H9 (cell line): ENCODE results near the gene KIAA1614. TPM values are rescaled to one million over a fixed set of nuclear protein-coding genes. Genes with fewer than 3 reads are reported as not detected.

Experiments
- DNase-seq: peaks from one replicate; pipeline ENCODE4 v3.0.0-alpha.2; 2017
- H2AFZ ChIP-seq: one replicate; pipeline ENCODE4 v1.6.1; 2013; ENCODE audit warnings: mild to moderate bottlenecking, low read length, control low read depth, moderate library complexity
- H2AK5ac ChIP-seq: 2 replicates; pipeline ENCODE4 v1.6.1; 2013; ENCODE audit warnings: low read length, control low read depth, mixed read lengths; ENCODE audit not compliant: insufficient read length
- H2BK120ac ChIP-seq: one replicate; pipeline ENCODE4 v1.6.1; 2013; ENCODE audit warnings: low read depth, mild to moderate bottlenecking, low read length, control low read depth, inconsistent platforms; ENCODE audit not compliant: poor library complexity, severe bottlenecking
- H2BK12ac ChIP-seq: 2 replicates; pipeline ENCODE4 v1.6.1; 2013; ENCODE audit warnings: low read length, control low read depth, mixed read lengths, low read depth; ENCODE audit not compliant: insufficient read length
- H2BK15ac ChIP-seq: 2 replicates; pipeline ENCODE4 v1.6.1; 2013; ENCODE audit warnings: low read depth, low read length, control low read depth
- H2BK20ac ChIP-seq: one replicate; pipeline ENCODE4 v1.6.1; 2013; ENCODE audit warnings: low read depth, mild to moderate bottlenecking, low read length, control low read depth, inconsistent platforms; ENCODE audit not compliant: poor library complexity, severe bottlenecking
- H2BK5ac ChIP-seq: 2 replicates; pipeline ENCODE4 v1.6.1; 2013; ENCODE audit warnings: low read length, control low read depth, mixed read lengths; ENCODE audit not compliant: insufficient read length
- H3K14ac ChIP-seq: 2 replicates; pipeline ENCODE4 v1.6.1; 2013; ENCODE audit warnings: low read length, control low read depth; ENCODE audit not compliant: insufficient read depth
- H3K18ac ChIP-seq: 2 replicates; pipeline ENCODE4 v1.6.1; 2013; ENCODE audit warnings: low read depth, mild to moderate bottlenecking, mixed read lengths, low read length, control low read depth; ENCODE audit not compliant: insufficient read length
- H3K23ac ChIP-seq: 2 replicates; pipeline ENCODE4 v1.6.1; 2013; ENCODE audit warnings: low read length, control low read depth, mixed read lengths, low read depth; ENCODE audit not compliant: insufficient read length
- H3K23me2 ChIP-seq: 2 replicates; pipeline ENCODE4 v1.6.1; 2013; ENCODE audit warnings: low read depth, mild to moderate bottlenecking, mixed read lengths, low read length, control low read depth; ENCODE audit not compliant: insufficient read length, poor library complexity, severe bottlenecking
- H3K27ac ChIP-seq: 2 replicates; pipeline ENCODE4 v1.5.1; 2013; ENCODE audit warnings: low read length, control low read depth, mixed read lengths, low read depth; ENCODE audit not compliant: insufficient read length
- H3K27me3 ChIP-seq: 2 replicates; pipeline ENCODE4 v1.6.1; 2013; ENCODE audit warnings: low read length, control low read depth, inconsistent platforms; ENCODE audit not compliant: insufficient read depth
- H3K4ac ChIP-seq: 2 replicates; pipeline ENCODE4 v1.6.1; 2013; ENCODE audit warnings: low read depth, mild to moderate bottlenecking, control low read depth, inconsistent platforms, low read length, moderate library complexity
- H3K4me1 ChIP-seq: 2 replicates; pipeline ENCODE4 v1.6.1; 2013; ENCODE audit warnings: low read length, control low read depth, inconsistent platforms; ENCODE audit not compliant: insufficient read depth
- H3K4me2 ChIP-seq: 2 replicates; pipeline ENCODE4 v1.6.1; 2013; ENCODE audit warnings: low read length, control low read depth, mixed read lengths; ENCODE audit not compliant: insufficient read length, insufficient read depth
- H3K56ac ChIP-seq: 2 replicates; pipeline ENCODE4 v1.6.1; 2013; ENCODE audit warnings: low read depth, mild to moderate bottlenecking, mixed read lengths, low read length, control low read depth; ENCODE audit not compliant: insufficient read length
- H3K79me1 ChIP-seq: 2 replicates; pipeline ENCODE4 v1.6.1; 2013; ENCODE audit warnings: low read depth, mild to moderate bottlenecking, moderate library complexity, low read length, control low read depth, inconsistent platforms; ENCODE audit not compliant: insufficient read depth, poor library complexity, severe bottlenecking
- H3K79me2 ChIP-seq: 2 replicates; pipeline ENCODE4 v1.6.1; 2013; ENCODE audit warnings: low read length, control low read depth, inconsistent platforms; ENCODE audit not compliant: insufficient read depth
- H3K9ac ChIP-seq: 2 replicates; pipeline ENCODE4 v1.6.1; 2013; ENCODE audit warnings: low read length, control low read depth, mixed read lengths; ENCODE audit not compliant: insufficient read length; ENCODE audit errors: extremely low read depth
- H3K9me3 ChIP-seq: one replicate; pipeline ENCODE4 v1.6.1; 2013; ENCODE audit warnings: low read depth, low read length, inconsistent platforms; ENCODE audit not compliant: control insufficient read depth
- H3T11ph ChIP-seq: one replicate; pipeline ENCODE4 v1.6.1; 2013; ENCODE audit warnings: mild to moderate bottlenecking, low read length, control low read depth, inconsistent platforms
- H4K20me1 ChIP-seq: one replicate; pipeline ENCODE4 v1.6.1; 2013; ENCODE audit not compliant: control insufficient read depth, insufficient read length, insufficient read depth
- H4K5ac ChIP-seq: 2 replicates; pipeline ENCODE4 v1.6.1; 2013; ENCODE audit warnings: low read depth, mild to moderate bottlenecking, mixed read lengths, low read length, control low read depth; ENCODE audit not compliant: insufficient read length
- H4K8ac ChIP-seq: replicated peaks from 2 replicates; pipeline ENCODE4 v1.6.1; 2013; ENCODE audit warnings: low read length, control low read depth, mixed read lengths, low read depth; ENCODE audit not compliant: insufficient read length
- H4K91ac ChIP-seq: 2 replicates; pipeline ENCODE4 v1.6.1; 2013; ENCODE audit warnings: low read depth, mild to moderate bottlenecking, moderate library complexity, mixed read lengths, low read length, control low read depth; ENCODE audit not compliant: insufficient read length
- H3K27ac Mint-ChIP-seq, 3 experiments: 2 replicates in 2 of 3; 3 replicates in 1 of 3; pipeline ENCODE4 v1.8.0; 2020 to 2021; ENCODE audit warnings: mixed read lengths in 3 of 3, mild to moderate bottlenecking in 1 of 3, moderate library complexity in 1 of 3
- H3K27me3 Mint-ChIP-seq: 2 replicates; pipeline ENCODE4 v1.8.0; 2021; ENCODE audit warnings: low read depth, mild to moderate bottlenecking, moderate library complexity, mixed read lengths
- H3K36me3 Mint-ChIP-seq, 3 experiments: 2 replicates in 2 of 3; 3 replicates in 1 of 3; pipeline ENCODE4 v1.8.0; 2020 to 2021; ENCODE audit warnings: low read depth in 3 of 3, mixed read lengths in 3 of 3; ENCODE audit not compliant: insufficient read depth in 1 of 3
- H3K4me1 Mint-ChIP-seq, 2 experiments: 2 replicates each; pipeline ENCODE4 v1.8.0; 2020; ENCODE audit warnings: mixed read lengths in 2 of 2
- H3K4me3 Mint-ChIP-seq, 2 experiments: 2 replicates in 1 of 2; 3 replicates in 1 of 2; pipeline ENCODE4 v1.8.0; 2020 to 2021; ENCODE audit warnings: mild to moderate bottlenecking in 2 of 2, mixed read lengths in 2 of 2, moderate library complexity in 1 of 2
- H3K9me3 Mint-ChIP-seq, 2 experiments: 2 replicates in 1 of 2; 3 replicates in 1 of 2; pipeline ENCODE4 v1.8.0; 2020; ENCODE audit warnings: mild to moderate bottlenecking in 2 of 2, mixed read lengths in 2 of 2, moderate library complexity in 1 of 2
- WGBS: extraction: QIAGEN DNeasy Blood & Tissue Kit; methylation state at CpG from one replicate; pipeline ENCODE4 v1.1.7; 2013; ENCODE audit warnings: missing lambda C conversion rate, low lambda C conversion rate, mixed read lengths; ENCODE audit not compliant: insufficient read length; ENCODE audit errors: extremely low coverage; 5-methylcytosine and 5-hydroxymethylcytosine counted together
- total RNA-seq: library from RNA; stranded (reverse); gene quantifications from 2 replicates; pipeline ENCODE4 v1.2.1, GENCODE V29; 2021
- TF ChIP-seq, protein P1 (sequence below): fragments of 200-600 bp; sonication (generic); conservative IDR thresholded peaks from 3 replicates; pipeline ENCODE4 v1.8.0; 2021; ENCODE audit warnings: antibody characterized with exemption, mild to moderate bottlenecking

KIAA1614 gene
- total RNA-seq, 1 experiment from 2014 or later, result 1.3 TPM

DNA sequence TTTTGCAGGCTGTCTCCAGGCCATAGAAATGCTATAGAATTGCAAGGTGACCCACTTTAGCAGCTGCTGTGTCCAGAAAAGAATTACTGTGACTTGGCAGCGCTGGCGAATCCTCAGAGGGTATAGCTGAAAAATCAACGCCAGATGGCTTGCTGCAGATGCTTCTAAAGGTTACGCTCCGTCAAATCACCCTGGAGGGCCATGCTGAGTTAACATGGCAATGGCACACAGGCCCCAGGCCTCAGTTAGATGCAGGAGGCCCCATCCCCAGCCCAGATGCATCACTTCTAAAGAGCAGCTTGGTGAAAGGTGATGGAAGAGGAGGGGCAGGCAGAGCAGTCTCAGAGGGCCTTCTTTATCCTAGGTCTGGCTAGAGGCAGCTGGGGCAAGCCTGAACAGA lies 18.0 kb downstream of the KIAA1614 start:
- no peak overlapping the region for H2BK5ac ChIP-seq
- TF ChIP-seq, protein P1, sequence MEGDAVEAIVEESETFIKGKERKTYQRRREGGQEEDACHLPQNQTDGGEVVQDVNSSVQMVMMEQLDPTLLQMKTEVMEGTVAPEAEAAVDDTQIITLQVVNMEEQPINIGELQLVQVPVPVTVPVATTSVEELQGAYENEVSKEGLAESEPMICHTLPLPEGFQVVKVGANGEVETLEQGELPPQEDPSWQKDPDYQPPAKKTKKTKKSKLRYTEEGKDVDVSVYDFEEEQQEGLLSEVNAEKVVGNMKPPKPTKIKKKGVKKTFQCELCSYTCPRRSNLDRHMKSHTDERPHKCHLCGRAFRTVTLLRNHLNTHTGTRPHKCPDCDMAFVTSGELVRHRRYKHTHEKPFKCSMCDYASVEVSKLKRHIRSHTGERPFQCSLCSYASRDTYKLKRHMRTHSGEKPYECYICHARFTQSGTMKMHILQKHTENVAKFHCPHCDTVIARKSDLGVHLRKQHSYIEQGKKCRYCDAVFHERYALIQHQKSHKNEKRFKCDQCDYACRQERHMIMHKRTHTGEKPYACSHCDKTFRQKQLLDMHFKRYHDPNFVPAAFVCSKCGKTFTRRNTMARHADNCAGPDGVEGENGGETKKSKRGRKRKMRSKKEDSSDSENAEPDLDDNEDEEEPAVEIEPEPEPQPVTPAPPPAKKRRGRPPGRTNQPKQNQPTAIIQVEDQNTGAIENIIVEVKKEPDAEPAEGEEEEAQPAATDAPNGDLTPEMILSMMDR, result no peak
- Mint-ChIP-seq H3K4me1 (peaks cover 29 to 38% of the 10 kb centered on the region in 2 experiments), H3K27me3 (no peaks in the 10 kb centered on the region; the same call in 1 of the 2 replicates), H3K4me3 (no peak overlapping the region), H3K9me3 (no peaks in the 10 kb centered on the region), H3K27ac (no peak overlapping the region), H3K36me3 (peaks cover 0 to 6% (median 2%) of the 10 kb centered on the region in 3 experiments; a peak in 2 of 7 replicates)
- no peak overlapping the region for H3T11ph ChIP-seq
- H3K14ac ChIP-seq, result no peak overlapping the region
- H3K4me1 ChIP-seq, result peaks cover 5% of the 10 kb centered on the region; the same call in 1 of the 2 replicates
- no peak overlapping the region for H3K56ac ChIP-seq
- no peak overlapping the region for H3K23ac ChIP-seq
- no peaks in the 10 kb centered on the region for H3K27me3 ChIP-seq
- no peak overlapping the region for H2AK5ac ChIP-seq
- H2BK12ac ChIP-seq, result no peak overlapping the region
- no peak overlapping the region for H2BK20ac ChIP-seq
- no peak overlapping the region for H2BK15ac ChIP-seq
- H3K79me2 ChIP-seq, result no peaks in the 10 kb centered on the region
- no peak overlapping the region for H4K8ac ChIP-seq
- H4K20me1 ChIP-seq, result no peaks in the 10 kb centered on the region
- H4K5ac ChIP-seq, result no peak overlapping the region
- no peak overlapping the region for H3K27ac ChIP-seq
- H3K4me2 ChIP-seq, result no peak overlapping the region
- no peak overlapping the region for H2AFZ ChIP-seq
- WGBS, result no CpG with 5 or more reads among the region's 5 CpGs
- no peak overlapping the region for H3K9ac ChIP-seq
- H2BK120ac ChIP-seq, result no peak overlapping the region
- no peak for DNase-seq
- no peaks in the 10 kb centered on the region for H3K23me2 ChIP-seq
- H3K4ac ChIP-seq, result no peak overlapping the region
- no peaks in the 10 kb centered on the region for H3K9me3 ChIP-seq
- no peaks in the 10 kb centered on the region for H3K79me1 ChIP-seq
- no peak overlapping the region for H3K18ac ChIP-seq
- no peak overlapping the region for H4K91ac ChIP-seq
